ENCODE data around the gene CETN1. TPM values are rescaled to one million over a fixed set of nuclear protein-coding genes. Genes with fewer than 3 reads are reported as not detected.

Gene CETN1
- polyA plus RNA-seq = not detected in 2 replicates

DNA sequence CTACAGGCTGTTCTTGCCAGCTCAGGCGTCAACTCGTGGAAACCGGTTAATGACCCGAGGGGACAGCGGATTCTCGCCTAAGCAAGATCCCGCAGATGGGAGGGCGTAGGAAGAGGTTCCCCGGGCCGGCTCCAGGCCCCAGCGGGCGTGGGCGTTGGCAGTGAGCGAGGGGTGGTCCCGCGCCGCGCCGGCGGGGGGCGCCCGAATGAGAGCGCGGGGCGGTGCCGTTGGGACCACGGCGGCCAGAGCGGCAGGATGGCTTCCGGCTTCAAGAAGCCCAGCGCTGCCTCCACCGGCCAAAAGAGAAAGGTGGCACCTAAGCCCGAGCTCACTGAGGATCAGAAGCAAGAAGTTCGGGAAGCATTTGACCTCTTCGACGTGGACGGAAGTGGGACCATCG is at the start of gene CETN1:
Gene CETN1, plus strand, starts transcription at position 227 of the 400 bp plus-strand sequence. Its CDS starts 29 bp downstream, at position 256.

Other genes with a start within 250 kb of the CETN1 start
- 1.6 and 3.2 TPM in 2 replicates for gene COLEC12, start 79.7 kb upstream of the CETN1 start, polyA plus RNA-seq
- gene CLUL1, start 16.6 kb downstream of the CETN1 start, polyA plus RNA-seq = 41.6 and 41.8 TPM in 2 replicates
- 1.1 and 1.4 TPM in 2 replicates for gene TYMS, start 77.3 kb downstream of the CETN1 start, polyA plus RNA-seq
- 4.2 and 6.4 TPM in 2 replicates for gene ENOSF1, start 132.2 kb downstream of the CETN1 start, polyA plus RNA-seq
- 2.1 and 4.1 TPM in 2 replicates for gene YES1, start 231.9 kb downstream of the CETN1 start, polyA plus RNA-seq

Measured in Purkinje cell (primary cell).